HCT116 (cell line): ENCODE measurements around the gene SULT1B1. TPM values are rescaled to one million over a fixed set of nuclear protein-coding genes. Genes with fewer than 3 reads are reported as not detected.

ENCODE experiments used
- ATAC-seq: fragments of 200-7000 bp; cut with Tn5 transposase; 2 replicates; pipeline ENCODE4 v1.9.1; 2020; ENCODE audit warnings: mild to moderate bottlenecking, moderate library complexity
- BruUV-seq: library from RNA; stranded (reverse); fragments of 400-500 nt; replicated peaks from 2 replicates; lab custom pipeline; 2021; lab: Mats Ljungman, UMichigan
- CTCF ChIA-PET: fragments of 300-600 bp; sonication (Branson Sonifier 250); formaldehyde crosslinking; loops from one replicate; lab custom pipeline; 2021; ENCODE audit warnings: antibody characterized with exemption; lab: Charles Lee
- POLR2A ChIA-PET: fragments of 300-600, 350-600 bp; sonication (Branson Sonifier 250); formaldehyde crosslinking; loops from one replicate; lab custom pipeline; 2021; ENCODE audit warnings: antibody characterized with exemption; lab: Charles Lee
- RAD21 ChIA-PET, 2 experiments: fragments of 300-600 bp; sonication (Branson Sonifier 250); formaldehyde crosslinking; loops; one replicate each; lab custom pipeline; 2023; ENCODE audit warnings: low total read pairs in 2 of 2; ENCODE audit not compliant: uncharacterized antibody in 2 of 2, unreplicated experiment in 2 of 2, low non-redundant PET in 1 of 2; lab: Charles Lee
- DNase-seq: peaks from one replicate; pipeline ENCODE4 v3.0.0-alpha.2; 2010; ENCODE audit warnings: low read depth, low spot score
- H2AFZ ChIP-seq: fragments of 200-600 bp; shearing (Covaris generic), sonication (generic); 2 replicates; pipeline ENCODE4 v1.6.1; 2017; ENCODE audit warnings: low read depth, mixed run types, mixed read lengths, antibody characterized with exemption, low read length; ENCODE audit not compliant: poor library complexity, severe bottlenecking
- H3K27ac ChIP-seq: 2 replicates; pipeline ENCODE4 v1.5.1; 2012; ENCODE audit warnings: low read depth, low read length
- H3K27me3 ChIP-seq: fragments of 200-600 bp; sonication (generic); 2 replicates; pipeline ENCODE4 v1.6.1; 2016; ENCODE audit warnings: mixed run types, low read length, mixed read lengths; ENCODE audit not compliant: insufficient read depth
- H3K36me3 ChIP-seq, 2 experiments: fragments of 200-500 bp in 1 of 2; fragments of 200-600 bp in 1 of 2; sonication (Bioruptor generic) in 1 of 2; sonication (generic) in 1 of 2; 2 replicates each; pipeline versions ENCODE4 v1.5.1 to v1.6.1; 2014 to 2016; ENCODE audit warnings: low read length in 2 of 2, inconsistent platforms in 1 of 2, mixed read lengths in 1 of 2, mixed run types in 1 of 2; ENCODE audit not compliant: insufficient read depth in 2 of 2, control insufficient read depth in 1 of 2
- H3K4me1 ChIP-seq, 2 experiments: fragments of 200-600 bp in 1 of 2; sonication (generic) in 1 of 2; 2 replicates each; pipeline versions ENCODE4 v1.5.1 to v1.6.1; 2012 to 2017; ENCODE audit warnings: low read length in 2 of 2, inconsistent platforms in 1 of 2, mild to moderate bottlenecking in 1 of 2, mixed read lengths in 1 of 2, mixed run types in 1 of 2, moderate library complexity in 1 of 2; ENCODE audit not compliant: insufficient read depth in 2 of 2, control insufficient read depth in 1 of 2
- H3K4me2 ChIP-seq: fragments of 200-600 bp; sonication (generic); 2 replicates; pipeline ENCODE4 v1.6.1; 2017; ENCODE audit warnings: mixed run types, low read length, mixed read lengths
- H3K4me3 ChIP-seq, 2 experiments: fragments of 200-600 bp in 1 of 2; sonication (generic) in 1 of 2; replicated peaks in 1 of 2; 2 replicates each; pipeline ENCODE4 v1.5.1; 2011 to 2016; ENCODE audit warnings: low read length in 2 of 2, control low read depth in 1 of 2, low read depth in 1 of 2, mild to moderate bottlenecking in 1 of 2, mixed read lengths in 1 of 2, mixed run types in 1 of 2
- H3K79me2 ChIP-seq: fragments of 200-600 bp; sonication (generic); 2 replicates; pipeline ENCODE4 v1.6.1; 2017; ENCODE audit warnings: mild to moderate bottlenecking, mixed run types, low read length, moderate library complexity, mixed read lengths; ENCODE audit not compliant: insufficient read depth
- H3K9ac ChIP-seq: fragments of 200-600 bp; sonication (generic); 2 replicates; pipeline ENCODE4 v1.6.1; 2016; ENCODE audit warnings: low read length, mixed read lengths
- H3K9me2 ChIP-seq: fragments of 200-600 bp; sonication (generic), shearing (Covaris generic); 2 replicates; pipeline ENCODE4 v1.6.1; 2017; ENCODE audit warnings: mixed run types, mild to moderate bottlenecking, moderate library complexity; ENCODE audit not compliant: insufficient read depth
- H3K9me3 ChIP-seq, 2 experiments: fragments of 200-500 bp in 1 of 2; fragments of 200-600 bp in 1 of 2; sonication (Bioruptor generic) in 1 of 2; sonication (generic) in 1 of 2; 2 replicates each; pipeline ENCODE4 v1.6.1; 2014 to 2017; ENCODE audit warnings: low read length in 2 of 2, mixed read lengths in 2 of 2, inconsistent platforms in 1 of 2, low read depth in 1 of 2, mild to moderate bottlenecking in 1 of 2, mixed run types in 1 of 2, moderate library complexity in 1 of 2; ENCODE audit not compliant: control insufficient read depth in 1 of 2, insufficient read depth in 1 of 2
- H4K20me1 ChIP-seq: fragments of 200-600 bp; sonication (generic), shearing (Covaris generic); 2 replicates; pipeline ENCODE4 v1.6.1; 2017; ENCODE audit warnings: mixed run types, mild to moderate bottlenecking, moderate library complexity; ENCODE audit not compliant: insufficient read depth
- CBX3 ChIP-seq: IDR thresholded peaks from 2 replicates; pipeline ENCODE4 v1.6.1; 2012; ENCODE audit warnings: low read depth
- CEBPB ChIP-seq: IDR thresholded peaks from 2 replicates; pipeline ENCODE4 v1.6.1; 2012; ENCODE audit warnings: low read depth
- EGR1 ChIP-seq: IDR thresholded peaks from 2 replicates; pipeline ENCODE4 v1.6.1; 2012; ENCODE audit warnings: low read depth
- ELF1 ChIP-seq: IDR thresholded peaks from 2 replicates; pipeline ENCODE4 v1.6.1; 2012; ENCODE audit warnings: low read depth, borderline replicate concordance
- EZH2 ChIP-seq: fragments of 200-600 bp; sonication (generic); IDR thresholded peaks from 2 replicates; pipeline ENCODE4 v1.6.1; 2017; ENCODE audit warnings: antibody characterized with exemption, mixed run types
- EZH2phosphoT487 ChIP-seq: fragments of 200-600 bp; IDR thresholded peaks from 2 replicates; pipeline ENCODE4 v1.6.1; 2018; ENCODE audit warnings: antibody characterized with exemption, borderline replicate concordance
- FOSL1 ChIP-seq: IDR thresholded peaks from 2 replicates; pipeline ENCODE4 v1.6.1; 2012; ENCODE audit warnings: low read depth
- JUND ChIP-seq: IDR thresholded peaks from 2 replicates; pipeline ENCODE4 v1.6.1; 2012
- MAX ChIP-seq: IDR thresholded peaks from 2 replicates; pipeline ENCODE4 v1.6.1; 2012
- POLR2AphosphoS5 ChIP-seq: IDR thresholded peaks from 2 replicates; pipeline ENCODE4 v1.6.1; 2011; ENCODE audit warnings: mild to moderate bottlenecking, low read depth, low read length, moderate library complexity
- RAD21 ChIP-seq: IDR thresholded peaks from 2 replicates; pipeline ENCODE4 v1.6.1; 2012; ENCODE audit warnings: low read depth, mild to moderate bottlenecking
- SIN3A ChIP-seq: IDR thresholded peaks from 2 replicates; pipeline ENCODE4 v1.6.1; 2012; ENCODE audit warnings: low read depth
- SP1 ChIP-seq: IDR thresholded peaks from 2 replicates; pipeline ENCODE4 v1.6.1; 2012; ENCODE audit warnings: low read depth
- SRF ChIP-seq: IDR thresholded peaks from 2 replicates; pipeline ENCODE4 v1.6.1; 2012; ENCODE audit warnings: low read depth
- YY1 ChIP-seq: IDR thresholded peaks from 2 replicates; pipeline ENCODE4 v1.6.1; 2011; ENCODE audit warnings: low read length, low read depth, moderate library complexity, mild to moderate bottlenecking; ENCODE audit not compliant: insufficient replicate concordance; ENCODE audit errors: extremely low read depth
- ZNF274 ChIP-seq: fragments of 200-500 bp; sonication (Bioruptor generic); IDR thresholded peaks from 2 replicates; pipeline ENCODE4 v1.6.1; 2014; ENCODE audit warnings: mild to moderate bottlenecking, low read depth, low read length, inconsistent platforms
- intact Hi-C: fragments of 100-400 bp; cut with micrococcal nuclease; formaldehyde crosslinking; loops from 2 replicates; pipeline ENCODE4 v1.10.0; 2022
- total RNA-seq: library from RNA; stranded (reverse); gene quantifications from one replicate; pipeline ENCODE4 v1.2.1, GENCODE V29; 2021; ENCODE audit not compliant: unreplicated experiment
- TF ChIP-seq, protein P1 (sequence below): IDR thresholded peaks from 2 replicates; pipeline ENCODE4 v1.6.1; 2012
- TF ChIP-seq, protein P2 (sequence below): IDR thresholded peaks from 2 replicates; pipeline ENCODE4 v1.6.1; 2012; ENCODE audit warnings: low read depth

Gene SULT1B1
- total RNA-seq, 1 experiment from 2014 or later = 0.10 TPM

DNA sequence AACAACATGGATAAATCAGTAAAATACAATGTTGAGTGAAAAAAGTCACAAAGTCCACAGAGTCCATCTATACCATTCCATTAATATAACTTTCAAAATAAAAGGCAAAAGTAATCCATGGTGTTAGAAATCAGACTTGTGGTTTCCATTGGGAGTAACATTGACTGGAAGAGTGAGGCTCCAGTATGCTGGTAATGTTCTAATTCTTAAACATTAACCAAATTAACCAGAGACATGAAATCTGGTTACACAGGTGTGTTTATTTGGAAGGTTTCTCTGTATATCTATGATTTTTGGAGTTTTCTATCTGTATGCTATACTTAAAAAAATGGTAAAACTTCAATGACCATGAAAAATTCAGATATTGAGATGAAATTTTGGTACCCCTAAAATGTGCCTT is 42.6 kb downstream of the SULT1B1 start (continued):
- TF ChIP-seq, protein P1, sequence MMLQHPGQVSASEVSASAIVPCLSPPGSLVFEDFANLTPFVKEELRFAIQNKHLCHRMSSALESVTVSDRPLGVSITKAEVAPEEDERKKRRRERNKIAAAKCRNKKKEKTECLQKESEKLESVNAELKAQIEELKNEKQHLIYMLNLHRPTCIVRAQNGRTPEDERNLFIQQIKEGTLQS = no peak
- TF ChIP-seq ELF1 = no peak
- TF ChIP-seq EZH2 = no peak
- TF ChIP-seq, protein P2, sequence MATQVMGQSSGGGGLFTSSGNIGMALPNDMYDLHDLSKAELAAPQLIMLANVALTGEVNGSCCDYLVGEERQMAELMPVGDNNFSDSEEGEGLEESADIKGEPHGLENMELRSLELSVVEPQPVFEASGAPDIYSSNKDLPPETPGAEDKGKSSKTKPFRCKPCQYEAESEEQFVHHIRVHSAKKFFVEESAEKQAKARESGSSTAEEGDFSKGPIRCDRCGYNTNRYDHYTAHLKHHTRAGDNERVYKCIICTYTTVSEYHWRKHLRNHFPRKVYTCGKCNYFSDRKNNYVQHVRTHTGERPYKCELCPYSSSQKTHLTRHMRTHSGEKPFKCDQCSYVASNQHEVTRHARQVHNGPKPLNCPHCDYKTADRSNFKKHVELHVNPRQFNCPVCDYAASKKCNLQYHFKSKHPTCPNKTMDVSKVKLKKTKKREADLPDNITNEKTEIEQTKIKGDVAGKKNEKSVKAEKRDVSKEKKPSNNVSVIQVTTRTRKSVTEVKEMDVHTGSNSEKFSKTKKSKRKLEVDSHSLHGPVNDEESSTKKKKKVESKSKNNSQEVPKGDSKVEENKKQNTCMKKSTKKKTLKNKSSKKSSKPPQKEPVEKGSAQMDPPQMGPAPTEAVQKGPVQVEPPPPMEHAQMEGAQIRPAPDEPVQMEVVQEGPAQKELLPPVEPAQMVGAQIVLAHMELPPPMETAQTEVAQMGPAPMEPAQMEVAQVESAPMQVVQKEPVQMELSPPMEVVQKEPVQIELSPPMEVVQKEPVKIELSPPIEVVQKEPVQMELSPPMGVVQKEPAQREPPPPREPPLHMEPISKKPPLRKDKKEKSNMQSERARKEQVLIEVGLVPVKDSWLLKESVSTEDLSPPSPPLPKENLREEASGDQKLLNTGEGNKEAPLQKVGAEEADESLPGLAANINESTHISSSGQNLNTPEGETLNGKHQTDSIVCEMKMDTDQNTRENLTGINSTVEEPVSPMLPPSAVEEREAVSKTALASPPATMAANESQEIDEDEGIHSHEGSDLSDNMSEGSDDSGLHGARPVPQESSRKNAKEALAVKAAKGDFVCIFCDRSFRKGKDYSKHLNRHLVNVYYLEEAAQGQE = no peak
- no peak for TF ChIP-seq FOSL1
- TF ChIP-seq POLR2AphosphoS5 = no peak
- TF ChIP-seq, all 23 proteins: peak for 0

- Histone ChIP-seq H3K27me3 (no peaks in the 10 kb centered on the region), H3K4me2 (no peak overlapping the region), H3K9ac (no peak overlapping the region), H3K9me3 (no peaks in the 10 kb centered on the region), H3K4me1 (no peaks in the 10 kb centered on the region), H3K79me2 (no peaks in the 10 kb centered on the region), H3K9me2 (no peaks in the 10 kb centered on the region), H3K36me3 (no peaks in the 10 kb centered on the region), H2AFZ (no peak overlapping the region), H4K20me1 (no peaks in the 10 kb centered on the region), H3K27ac (no peak overlapping the region), H3K4me3 (no peak overlapping the region)
- POLR2A ChIA-PET = no interaction called here
- ATAC-seq (no peak), DNase-seq (no peak)
- BruUV-seq = no TSS peak
- CTCF ChIA-PET = no interaction called here
- RAD21 ChIA-PET = no interaction called here
- no peak for TF ChIP-seq POLR2AphosphoS5
- TF ChIP-seq CEBPB = no peak
- no peak for TF ChIP-seq EZH2phosphoT487
- TF ChIP-seq SRF = no peak
- no peak for TF ChIP-seq CBX3
- no peak for TF ChIP-seq ZNF274
- no peak for TF ChIP-seq SP1
- TF ChIP-seq, protein P2 = no peak
- no peak for TF ChIP-seq RAD21
- TF ChIP-seq JUND = no peak
- TF ChIP-seq MAX = no peak
- no peak for TF ChIP-seq YY1
- no peak for TF ChIP-seq SIN3A
- no peak for TF ChIP-seq FOSL1
- TF ChIP-seq EGR1 = no peak
- intact Hi-C loops = no loop called here
Observed at GRCh38 chr4:69716654-69717053, 43.8 kb downstream of the SULT1B1 start.
